GM19324 (cell line): ENCODE data around the gene TMEM165.

Source experiments
- ATAC-seq: cut with Tn5 transposase; IDR thresholded peaks from one replicate; pipeline ENCODE4 v1.9.1; 2021; ENCODE audit warnings: mild to moderate bottlenecking, moderate library complexity; ENCODE audit not compliant: unreplicated experiment, low FRiP score

TMEM165 gene

DNA sequence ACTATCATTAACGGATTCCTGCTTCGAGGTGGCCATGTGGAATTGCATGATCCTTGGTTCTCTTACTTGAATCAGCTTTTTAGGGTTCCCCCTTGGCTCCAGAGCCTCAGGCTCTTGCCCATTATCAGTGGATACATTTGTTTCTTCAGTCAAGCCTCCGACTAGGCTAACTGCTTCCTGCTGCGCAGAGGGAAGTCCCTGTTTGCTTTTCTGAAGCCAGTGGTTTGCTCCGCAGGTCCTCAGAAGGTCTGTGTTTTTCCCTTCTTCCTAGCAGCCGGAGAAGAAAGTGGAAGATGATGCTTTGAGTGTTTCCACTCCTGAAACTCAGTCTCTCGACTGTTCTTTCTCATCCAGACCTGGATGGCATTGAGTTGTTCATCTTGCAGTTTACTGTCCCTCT, 29.1 kb upstream of the TMEM165 start:
- no peak for ATAC-seq

DNA sequence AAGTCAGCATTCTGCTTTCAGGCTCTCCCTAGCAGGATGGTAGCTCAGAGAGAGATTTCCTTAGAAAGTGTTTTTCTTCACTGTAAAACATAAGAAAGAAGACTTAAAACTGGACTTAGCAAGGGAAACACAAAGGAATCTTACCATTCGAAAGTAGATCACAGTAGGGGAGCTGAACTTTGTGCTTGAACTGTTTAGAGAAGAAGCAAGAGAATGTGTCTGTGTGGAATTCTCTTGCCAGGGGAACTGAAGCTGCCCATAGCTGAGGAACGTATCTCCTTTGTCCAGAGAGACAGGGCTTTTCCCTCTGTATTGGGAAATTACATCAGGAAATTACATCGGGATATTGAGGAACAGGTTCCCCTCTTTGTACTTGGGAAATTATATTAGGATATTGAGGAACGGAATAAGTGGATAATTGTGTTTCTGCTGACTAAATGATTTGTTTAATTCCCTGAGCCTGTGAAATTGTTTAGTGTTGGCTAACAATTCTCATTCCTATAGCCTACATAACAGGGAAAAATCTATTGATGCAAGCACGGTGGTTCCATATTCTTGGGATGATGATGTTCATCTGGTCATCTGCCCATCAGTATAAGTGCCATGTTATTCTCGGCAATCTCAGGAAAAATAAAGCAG, 28.6 kb upstream of the TMEM165 start:
- no peak for ATAC-seq

DNA sequence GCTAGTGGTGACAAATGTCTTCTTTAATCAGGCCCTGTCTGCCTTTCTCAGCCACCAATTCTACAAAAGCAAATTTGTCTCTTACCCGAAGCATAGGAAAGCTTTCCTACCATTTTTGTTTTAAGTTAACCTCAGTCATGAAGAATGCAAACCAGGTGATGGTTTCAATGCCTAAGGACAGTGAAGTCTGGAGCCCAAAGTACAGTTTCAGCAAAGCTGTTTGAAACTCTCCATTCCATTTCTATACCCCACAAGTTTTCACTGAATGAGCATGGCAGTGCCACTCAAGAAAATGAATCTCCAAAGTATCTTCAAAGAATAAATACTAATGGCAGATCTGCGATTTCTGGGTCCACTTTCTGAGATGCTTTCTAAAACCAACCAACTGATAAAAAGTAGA, 25.8 kb upstream of the TMEM165 start:
- no peak for ATAC-seq

DNA sequence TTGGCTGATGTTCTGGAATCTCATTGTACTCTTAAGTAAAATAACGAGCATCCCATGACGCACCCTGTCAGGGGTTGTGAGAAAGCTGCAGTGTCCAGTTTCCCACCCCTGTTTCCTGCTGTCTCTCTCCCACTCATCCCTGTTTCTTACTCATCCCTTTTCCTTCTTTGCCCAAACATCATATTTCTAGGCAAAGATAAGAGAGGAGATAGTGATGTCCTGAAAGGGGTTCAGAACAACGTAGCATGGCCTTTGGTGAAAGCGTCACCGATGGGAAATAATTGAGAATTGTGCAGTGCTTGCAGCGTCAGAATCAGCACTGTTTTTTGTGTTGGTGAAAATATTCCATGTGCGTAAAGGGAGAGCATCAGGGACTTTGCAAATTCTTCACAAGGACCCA, 23.5 kb upstream of the TMEM165 start:
- no peak for ATAC-seq

DNA sequence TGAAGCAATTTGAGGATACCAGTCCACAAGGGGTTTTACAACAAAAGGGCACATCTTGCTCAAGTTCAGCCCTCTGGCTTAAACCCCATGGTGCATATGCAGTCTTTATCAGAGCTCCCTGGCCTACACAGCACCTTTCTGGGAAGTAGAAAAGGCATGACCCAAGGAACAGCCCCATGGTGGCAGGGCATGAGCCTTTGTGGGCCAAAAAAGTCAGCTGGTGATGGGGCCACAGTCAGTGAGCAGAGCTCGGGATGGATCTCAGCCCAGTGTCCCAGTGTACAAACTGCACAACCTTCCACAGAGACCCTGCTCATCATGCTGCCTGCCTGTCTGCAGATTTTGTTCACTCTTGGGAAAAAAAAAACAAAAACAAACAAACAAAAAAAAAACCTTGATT, 22.3 kb upstream of the TMEM165 start:
- no peak for ATAC-seq

DNA sequence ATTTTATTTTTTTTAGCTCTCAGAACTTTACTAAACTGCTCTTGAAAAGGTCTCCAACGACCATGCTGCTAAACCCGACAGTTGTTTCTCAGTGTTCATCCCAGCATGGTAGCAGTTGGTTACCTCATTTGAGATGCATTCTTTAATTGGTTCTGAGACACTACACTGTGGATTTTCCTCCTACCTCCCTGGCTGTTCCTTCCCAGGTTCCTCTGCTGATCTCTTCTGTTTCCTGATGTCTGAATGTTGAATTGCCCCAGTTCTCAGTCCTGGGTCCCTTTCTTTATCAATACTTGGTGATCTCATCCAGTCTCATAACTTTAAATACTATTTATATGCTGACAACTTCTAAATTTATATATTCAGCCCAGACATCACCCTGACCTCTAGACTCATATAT, 19.1 kb upstream of the TMEM165 start:
- ATAC-seq = no peak

DNA sequence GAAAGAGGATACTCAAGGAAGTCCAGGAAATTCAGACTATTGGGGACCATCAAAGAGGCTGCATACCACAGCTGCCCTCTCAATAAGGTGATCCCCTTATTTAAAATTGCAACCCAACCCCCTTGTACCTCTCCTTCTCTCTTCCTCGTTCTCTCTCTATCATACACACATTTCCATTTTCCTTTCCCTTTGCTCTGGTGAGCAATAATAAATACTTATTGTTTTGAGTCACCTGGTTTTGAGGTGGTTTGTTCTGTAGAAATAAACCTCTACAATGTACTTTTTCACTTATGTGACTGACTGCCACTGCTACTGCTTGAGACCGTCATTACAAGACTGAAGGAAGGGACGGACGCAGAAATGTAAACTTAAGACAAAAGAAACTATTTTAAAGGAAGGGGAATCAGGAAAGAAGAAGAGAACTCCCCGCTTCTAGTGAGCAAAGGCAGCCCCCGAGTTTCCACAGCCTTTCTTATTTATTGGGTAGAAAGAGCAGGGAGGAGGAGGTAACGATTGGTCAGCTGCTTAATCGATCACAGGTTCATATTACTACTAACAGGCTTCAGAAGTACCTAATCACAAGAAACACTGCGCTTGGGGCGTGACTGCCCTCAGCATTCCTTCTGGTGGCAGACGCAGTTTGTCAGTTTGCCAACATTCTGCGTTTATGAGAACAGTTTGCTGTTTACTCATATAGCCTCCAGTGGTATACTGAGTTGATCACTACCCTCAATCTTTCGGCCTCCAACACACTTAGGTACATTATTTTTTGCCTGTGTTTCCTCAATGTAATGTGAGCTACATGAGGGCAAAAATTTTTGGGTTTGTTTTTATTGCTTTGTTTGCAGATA, 16.9 kb upstream of the TMEM165 start:
- no peak for ATAC-seq

DNA sequence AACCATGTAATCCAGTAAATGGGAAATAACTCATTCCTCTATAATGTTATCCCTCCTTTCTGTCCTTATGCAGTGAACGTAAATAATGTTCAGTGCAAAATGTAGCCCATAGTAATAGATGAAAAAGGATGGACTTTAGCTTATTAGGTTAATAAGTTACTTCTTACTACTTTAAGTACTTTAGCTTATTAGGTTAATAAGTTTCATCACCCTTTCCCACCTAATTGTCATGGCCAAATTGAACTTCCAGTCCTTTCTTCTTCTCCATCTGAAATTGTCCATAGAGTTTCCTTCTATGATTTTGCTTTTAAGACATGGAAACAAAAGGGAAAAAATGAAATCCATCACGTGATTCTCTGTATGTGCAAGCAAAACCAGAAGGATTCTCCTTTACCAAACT, 15.2 kb upstream of the TMEM165 start:
- ATAC-seq = no peak

DNA sequence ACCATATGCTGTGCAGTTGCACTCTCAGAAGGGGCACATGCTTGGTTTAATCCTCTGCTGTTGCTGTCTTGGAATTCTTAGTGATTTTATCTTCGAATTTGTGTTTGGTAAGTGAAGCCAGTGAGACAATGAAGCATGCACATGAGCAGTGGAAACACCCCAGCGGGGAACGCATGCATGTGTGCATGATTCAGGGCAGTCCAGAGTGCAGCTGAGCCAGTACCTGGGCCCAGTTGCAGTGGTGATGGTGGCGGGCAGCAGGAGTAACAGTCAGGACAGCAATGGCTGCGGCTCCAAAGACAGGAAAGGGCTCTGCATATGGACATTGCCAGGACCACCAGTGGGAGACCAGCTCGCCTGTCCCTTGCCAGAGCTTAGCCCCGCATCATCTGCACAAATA, 14.3 kb upstream of the TMEM165 start:
- no peak for ATAC-seq

DNA sequence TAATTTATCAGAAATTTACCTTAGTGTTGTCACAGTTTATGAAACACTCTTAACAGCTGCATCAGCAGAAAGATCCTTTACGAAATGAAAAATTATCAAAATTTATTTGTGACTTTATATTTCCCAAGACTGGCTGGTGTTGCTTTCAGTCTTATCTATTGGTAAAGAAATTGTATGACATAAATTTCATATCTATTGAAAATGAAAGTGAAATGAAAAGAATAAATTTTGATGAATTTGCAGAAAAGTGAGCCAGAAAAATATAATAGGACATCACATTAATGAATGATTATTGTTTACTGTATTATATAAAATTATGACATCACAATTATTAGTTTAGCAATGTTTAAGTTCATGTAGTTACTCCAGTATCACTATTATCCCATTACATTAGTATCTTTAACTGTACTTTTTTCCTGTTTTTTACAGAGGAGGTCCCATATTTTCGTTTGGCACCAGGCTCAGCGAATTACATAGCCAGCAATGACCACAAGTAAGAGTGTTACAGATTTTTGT, 13.2 kb upstream of the TMEM165 start:
- no peak for ATAC-seq

DNA sequence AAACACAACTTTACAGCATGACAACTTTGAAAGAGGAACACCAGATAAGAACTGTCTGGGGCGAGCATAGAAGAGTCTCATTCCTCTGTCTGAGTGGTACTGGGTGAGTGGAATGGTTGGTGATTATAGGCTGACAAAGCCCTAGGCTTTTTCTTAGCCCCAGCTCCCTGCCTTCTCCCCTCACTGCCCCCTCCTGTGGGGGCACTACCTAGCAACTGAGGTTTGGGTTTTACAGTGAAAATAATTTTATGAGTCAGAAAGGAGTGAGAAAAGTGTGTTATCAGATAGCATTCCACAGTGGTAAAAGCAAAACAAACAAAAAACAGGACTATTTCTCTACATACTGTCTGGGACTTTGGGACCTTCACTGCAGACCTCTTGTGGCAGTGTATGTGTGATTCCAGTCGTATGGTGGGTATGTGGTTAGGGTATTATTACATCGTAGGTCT, 10.5 kb upstream of the TMEM165 start:
- no peak for ATAC-seq

DNA sequence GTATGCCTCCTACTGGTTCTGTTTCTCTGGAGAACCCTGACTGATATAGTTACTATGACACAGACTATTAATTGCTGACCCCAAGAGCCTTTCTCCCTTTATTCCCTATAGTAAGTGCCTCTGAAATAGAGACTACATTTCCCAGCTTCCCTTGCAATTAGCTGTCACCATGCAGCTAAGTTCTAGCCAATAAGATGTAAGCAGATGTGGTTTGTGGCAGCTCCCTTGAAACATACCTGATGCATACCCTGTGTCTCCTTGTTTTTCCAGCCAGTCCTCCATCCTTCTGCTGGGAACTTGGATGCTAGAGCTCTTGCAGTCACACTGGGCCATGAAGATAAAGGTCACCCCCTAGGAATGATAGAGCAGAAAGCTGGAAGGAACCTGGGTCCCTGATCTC, 9.7 kb upstream of the TMEM165 start:
- ATAC-seq = no peak

DNA sequence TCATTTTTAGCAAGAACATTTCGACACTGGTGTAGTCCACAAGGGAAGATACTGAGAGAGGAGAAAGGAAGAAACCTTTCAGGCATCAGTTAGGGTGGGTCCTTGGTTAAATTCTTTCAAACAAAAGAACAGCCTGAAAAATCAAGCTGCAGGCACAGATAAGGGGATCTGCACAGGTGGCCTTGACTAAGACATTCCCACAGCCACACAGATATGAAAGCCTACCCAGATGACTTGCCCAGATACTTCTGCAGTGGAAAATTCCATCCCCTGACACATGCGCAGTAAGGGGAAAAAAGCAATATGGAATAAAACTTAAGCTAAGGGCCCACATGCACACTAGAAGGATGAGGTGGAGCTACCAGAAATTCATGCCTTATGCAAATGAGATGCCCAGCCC, 8.9 kb upstream of the TMEM165 start:
- ATAC-seq = no peak

DNA sequence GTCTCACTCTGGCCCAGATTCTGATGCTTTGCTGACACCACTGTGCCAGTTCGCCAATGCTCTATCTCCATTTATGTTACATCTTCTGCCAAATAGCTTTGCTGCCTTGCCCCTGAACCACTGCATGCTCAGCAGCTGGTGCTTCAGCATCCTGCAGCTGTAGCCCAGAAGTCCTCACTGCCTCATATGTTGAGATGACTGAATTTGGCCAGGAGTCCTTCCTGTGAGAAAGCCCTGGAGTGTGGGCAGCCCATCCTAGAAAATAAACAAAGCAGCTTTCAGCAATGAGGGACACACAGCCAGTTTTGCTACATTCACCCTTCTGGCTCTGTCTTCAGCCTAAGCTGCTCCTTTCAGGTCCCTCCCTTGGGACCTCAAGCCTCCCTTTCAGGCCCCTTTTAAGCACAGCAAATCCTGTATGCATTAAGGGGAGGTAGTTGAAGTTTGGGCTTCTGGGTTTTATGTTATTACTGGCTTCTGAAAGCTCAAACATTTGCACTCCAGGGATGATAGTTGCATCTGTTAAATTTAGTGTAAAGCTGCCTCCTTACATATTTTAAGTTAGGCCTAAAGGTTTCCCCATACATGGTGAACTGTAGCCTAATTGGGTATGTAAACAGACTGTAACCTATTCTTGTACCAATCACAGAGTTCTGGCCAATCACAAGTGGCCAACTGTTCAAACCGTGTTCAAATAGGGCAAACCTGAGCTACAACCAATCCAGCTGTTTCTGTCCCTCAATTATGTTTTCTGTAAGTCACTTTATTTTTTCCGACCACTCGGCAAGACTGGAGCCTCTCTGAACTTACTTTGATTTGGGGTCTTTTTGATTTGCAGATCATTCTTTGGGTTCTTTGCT, 2.1 kb upstream of the TMEM165 start:
- ATAC-seq = no peak

DNA sequence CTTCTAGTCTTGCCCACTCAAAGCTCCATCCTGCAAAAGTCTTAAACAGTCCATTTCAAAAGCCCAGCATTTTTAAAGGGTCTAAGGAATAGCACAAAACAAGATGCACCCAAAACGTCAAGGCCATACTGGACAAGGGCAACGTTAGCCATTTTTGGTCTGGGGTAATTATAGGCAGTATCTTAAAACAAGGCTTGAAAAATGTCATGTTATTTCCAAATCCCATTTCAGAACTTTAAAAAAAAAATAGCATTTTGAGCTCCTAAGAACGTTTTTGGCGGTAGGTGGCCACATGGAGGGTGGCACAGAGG, 584 bp upstream of the TMEM165 start:
- no peak for ATAC-seq

DNA sequence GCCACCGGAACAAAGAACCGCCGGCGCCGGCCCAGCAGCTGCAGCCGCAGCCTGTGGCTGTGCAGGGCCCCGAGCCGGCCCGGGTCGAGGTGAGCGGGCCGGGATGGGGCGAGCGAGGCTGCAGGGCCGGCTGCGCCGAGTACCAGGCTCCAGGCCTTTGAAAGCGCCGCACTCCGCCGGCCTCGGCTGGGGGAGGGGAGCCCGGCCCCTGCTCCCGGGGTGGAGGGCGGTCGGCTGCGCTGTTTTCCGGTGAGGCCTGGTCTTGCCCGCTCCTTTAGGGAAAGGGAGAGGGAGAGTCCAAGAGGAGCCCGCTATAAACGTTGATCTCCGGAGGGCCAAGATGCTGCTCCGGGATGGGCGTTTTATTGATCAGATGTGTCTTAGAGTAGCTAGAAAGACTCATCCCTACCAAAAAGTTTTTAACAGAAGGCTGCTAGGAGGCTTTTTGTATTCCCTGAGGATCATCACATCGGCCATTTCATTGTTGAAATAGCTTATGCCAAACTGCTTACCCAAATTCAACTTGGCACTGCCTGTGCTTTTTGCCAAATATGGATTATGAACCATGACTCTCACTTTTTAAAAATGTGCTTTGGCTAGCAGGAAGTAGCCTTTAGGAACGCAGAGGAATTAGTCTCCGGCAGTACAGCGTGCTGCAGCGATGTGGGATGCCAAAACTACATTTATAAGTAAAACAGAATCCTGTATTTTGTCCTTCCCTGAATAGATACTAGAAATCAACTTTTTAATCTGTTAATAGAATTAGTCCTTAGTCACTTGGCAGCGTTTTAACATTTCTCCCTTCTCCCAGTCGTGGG, 760 bp downstream of the TMEM165 start:
- ATAC-seq = peak; percentile 34

DNA sequence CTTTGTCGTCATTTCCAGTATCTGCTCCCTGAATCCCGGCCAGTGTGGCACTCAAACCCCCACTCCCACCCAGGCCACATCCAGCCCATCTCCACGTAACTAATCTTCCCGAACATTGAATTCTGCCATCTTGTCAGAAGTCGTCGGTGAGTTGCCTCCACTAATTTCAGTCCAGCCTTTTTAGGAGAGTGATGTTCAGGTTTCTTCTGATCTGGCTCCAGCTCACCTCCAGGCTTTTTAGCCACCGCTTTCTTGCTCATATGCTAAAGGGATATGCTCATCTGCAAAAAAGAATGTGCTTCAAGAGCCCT, 1.3 kb downstream of the TMEM165 start:
- ATAC-seq = no peak

DNA sequence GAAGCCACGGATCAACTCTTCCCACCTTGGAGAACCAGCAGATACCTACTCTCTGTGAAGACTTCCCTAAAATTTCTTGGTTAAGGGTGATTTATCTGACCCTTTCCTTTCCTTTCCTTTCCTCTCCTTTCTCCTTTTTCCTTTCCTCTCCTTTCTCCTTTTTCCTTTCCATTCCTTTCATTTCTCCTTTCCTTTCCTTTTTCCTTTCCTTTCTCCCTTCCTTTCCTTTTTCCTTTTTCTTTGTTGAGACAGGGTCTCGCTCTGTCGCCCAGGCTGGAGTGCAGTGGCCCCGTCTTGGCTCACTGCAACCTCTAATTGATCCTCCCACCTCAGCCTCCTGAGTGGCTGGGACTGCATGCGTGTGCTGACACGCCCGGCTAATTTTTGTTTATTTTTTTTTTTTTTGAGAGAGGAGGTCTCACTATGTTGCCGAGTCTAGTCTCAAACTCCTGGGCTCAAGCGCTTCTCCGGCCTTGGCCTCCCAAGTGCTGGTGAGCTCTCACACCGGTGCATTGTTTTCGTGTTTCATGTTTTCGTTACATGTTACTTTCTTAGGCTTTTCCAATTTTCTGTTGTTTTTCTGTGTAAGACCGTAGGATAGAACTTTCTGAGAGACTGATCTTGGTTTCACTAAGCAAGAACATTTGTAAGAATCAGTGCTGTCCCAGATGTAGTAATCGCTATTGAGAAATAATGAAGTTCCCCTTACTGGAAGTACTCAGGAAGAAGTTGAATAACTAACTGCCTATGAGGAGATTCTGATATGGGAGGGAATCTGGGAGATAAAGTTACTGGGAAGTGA, 2.0 kb downstream of the TMEM165 start:
- no peak for ATAC-seq

DNA sequence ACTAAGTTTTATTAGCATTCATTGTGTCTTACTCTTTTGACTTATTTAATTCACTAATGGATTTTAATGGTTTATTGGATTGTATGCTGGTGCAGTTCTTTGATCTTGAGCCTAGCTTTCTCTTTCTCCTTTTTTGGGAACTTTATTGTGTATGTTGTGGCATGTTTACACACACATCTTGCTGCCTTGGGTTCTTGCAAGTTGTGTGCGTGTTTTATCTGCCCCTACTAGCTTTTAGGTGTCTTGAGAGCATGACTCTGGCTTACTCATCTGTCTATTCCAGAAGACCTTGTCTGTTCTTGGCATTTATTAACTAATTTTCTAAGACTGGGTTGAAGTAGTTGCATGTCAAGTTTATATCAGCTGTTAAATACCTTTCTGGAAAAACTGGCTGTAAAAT, 2.7 kb downstream of the TMEM165 start:
- no peak for ATAC-seq

DNA sequence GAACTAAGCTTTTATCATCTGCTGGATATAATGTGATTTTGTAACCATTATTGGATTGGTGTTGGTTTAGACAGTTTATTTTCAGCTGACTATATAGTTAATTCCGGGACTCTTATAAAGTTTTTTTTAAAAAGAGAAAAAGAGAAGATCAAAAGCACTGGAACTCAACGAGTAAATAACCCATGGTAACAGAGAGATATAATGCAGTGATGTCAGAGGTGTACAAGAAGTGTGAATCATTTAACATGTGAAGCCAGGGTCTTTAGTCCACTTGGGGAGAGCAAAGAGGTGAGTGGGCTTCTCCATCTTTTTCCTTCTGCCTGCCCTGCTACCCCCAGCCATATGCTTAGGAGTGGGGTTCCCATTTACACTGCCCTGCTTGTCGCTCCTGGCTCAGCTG, 3.2 kb downstream of the TMEM165 start:
- no peak for ATAC-seq
